Loucy (cell line): ENCODE measurements around the gene GAGE12H.

Experiments
- H2AFZ ChIP-seq: fragments of 200-600 bp; sonication (generic); 2 replicates; pipeline ENCODE4 v1.6.0; 2016; ENCODE audit warnings: antibody characterized with exemption, mild to moderate bottlenecking, low read length, moderate library complexity
- H3F3A ChIP-seq: fragments of 200-600 bp; 2 replicates; pipeline ENCODE4 v1.6.0; 2016; ENCODE audit warnings: antibody characterized with exemption, low read depth, mild to moderate bottlenecking
- H3K27me3 ChIP-seq: fragments of 200-600 bp; sonication (generic); 2 replicates; pipeline ENCODE4 v1.6.1; 2014; ENCODE audit warnings: low read length, mild to moderate bottlenecking; ENCODE audit not compliant: insufficient read depth, poor library complexity, severe bottlenecking
- H3K36me3 ChIP-seq: fragments of 200-600 bp; sonication (generic); 2 replicates; pipeline ENCODE4 v1.6.1; 2016; ENCODE audit warnings: low read length; ENCODE audit not compliant: insufficient read depth
- H3K4me1 ChIP-seq: fragments of 200-600 bp; sonication (generic); 2 replicates; pipeline ENCODE4 v1.5.1; 2014; ENCODE audit warnings: low read length, mild to moderate bottlenecking; ENCODE audit not compliant: insufficient read depth, poor library complexity, severe bottlenecking
- H3K4me2 ChIP-seq: fragments of 200-600 bp; sonication (generic); 2 replicates; pipeline ENCODE4 v1.6.0; 2014; ENCODE audit warnings: antibody characterized with exemption, low read length, low read depth, mild to moderate bottlenecking; ENCODE audit not compliant: poor library complexity, severe bottlenecking
- H3K4me3 ChIP-seq: fragments of 200-600 bp; sonication (generic); 2 replicates; pipeline ENCODE4 v1.5.1; 2014; ENCODE audit warnings: low read length, mild to moderate bottlenecking, mixed read lengths; ENCODE audit not compliant: poor library complexity, severe bottlenecking
- H3K79me2 ChIP-seq: fragments of 200-600 bp; sonication (generic); 2 replicates; pipeline ENCODE4 v1.6.1; 2014; ENCODE audit warnings: low read length; ENCODE audit not compliant: insufficient read depth
- H3K9ac ChIP-seq: fragments of 200-600 bp; sonication (generic); 2 replicates; pipeline ENCODE4 v1.6.0; 2014; ENCODE audit warnings: mild to moderate bottlenecking, low read depth, low read length, moderate library complexity; ENCODE audit not compliant: poor library complexity, severe bottlenecking
- H3K9me2 ChIP-seq: fragments of 200-600 bp; sonication (generic); replicated peaks from 2 replicates; pipeline ENCODE4 v1.6.1; 2016; ENCODE audit warnings: low read depth, low read length, mixed read lengths
- H3K9me3 ChIP-seq: fragments of 200-600 bp; sonication (generic); 2 replicates; pipeline ENCODE4 v1.6.1; 2014; ENCODE audit warnings: mild to moderate bottlenecking, antibody characterized with exemption, low read length, low read depth; ENCODE audit not compliant: insufficient read depth
- H4K20me1 ChIP-seq: fragments of 200-600 bp; sonication (generic); 2 replicates; pipeline ENCODE4 v1.6.0; 2014; ENCODE audit warnings: antibody characterized with exemption, low read length, mild to moderate bottlenecking; ENCODE audit not compliant: insufficient read depth, poor library complexity, severe bottlenecking
- EZH2phosphoT487 ChIP-seq: fragments of 200-600 bp; IDR thresholded peaks from 2 replicates; pipeline ENCODE4 v1.6.1; 2018; ENCODE audit warnings: antibody characterized with exemption, mild to moderate bottlenecking, moderate library complexity, borderline replicate concordance
- TF ChIP-seq, protein P1 (sequence below): fragments of 200-600 bp; sonication (generic); conservative IDR thresholded peaks from 2 replicates; pipeline ENCODE4 v1.5.1; 2014; ENCODE audit warnings: mild to moderate bottlenecking, antibody characterized with exemption, low read length

The GAGE12H gene

DNA sequence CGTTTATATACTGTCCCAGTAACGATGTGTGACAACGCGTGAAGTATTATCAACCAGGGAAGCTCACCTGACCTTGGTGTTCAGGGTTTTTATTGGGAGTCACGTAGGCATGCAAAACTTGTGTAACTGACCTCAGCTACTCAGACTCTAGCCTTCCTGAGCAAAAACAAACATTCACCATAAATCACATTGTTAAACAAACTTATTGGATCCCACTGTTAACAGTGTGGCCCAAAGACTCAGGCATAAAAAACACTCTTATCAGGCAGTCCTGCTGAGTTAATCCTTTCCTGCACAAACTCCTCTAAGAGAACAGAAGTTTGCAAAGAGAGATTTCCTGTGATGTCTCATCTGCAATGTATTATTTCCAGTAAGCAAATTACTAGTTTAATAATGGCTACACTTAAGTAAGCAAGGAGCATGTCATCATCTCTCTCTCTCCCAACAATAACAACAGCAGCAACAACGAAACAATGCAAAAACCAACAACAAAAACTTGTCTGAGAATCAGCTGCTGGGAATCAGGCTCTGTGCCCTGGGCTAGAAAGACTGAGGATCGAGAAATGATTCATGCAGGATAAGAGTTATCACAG, 31.1 kb downstream of the GAGE12H start:
- no peaks in the 10 kb centered on the region for H3K27me3 ChIP-seq
- no peak overlapping the region for H3K4me2 ChIP-seq
- no peaks in the 10 kb centered on the region for H3K9me3 ChIP-seq
- TF ChIP-seq EZH2phosphoT487 = no peak
- TF ChIP-seq, protein P1, sequence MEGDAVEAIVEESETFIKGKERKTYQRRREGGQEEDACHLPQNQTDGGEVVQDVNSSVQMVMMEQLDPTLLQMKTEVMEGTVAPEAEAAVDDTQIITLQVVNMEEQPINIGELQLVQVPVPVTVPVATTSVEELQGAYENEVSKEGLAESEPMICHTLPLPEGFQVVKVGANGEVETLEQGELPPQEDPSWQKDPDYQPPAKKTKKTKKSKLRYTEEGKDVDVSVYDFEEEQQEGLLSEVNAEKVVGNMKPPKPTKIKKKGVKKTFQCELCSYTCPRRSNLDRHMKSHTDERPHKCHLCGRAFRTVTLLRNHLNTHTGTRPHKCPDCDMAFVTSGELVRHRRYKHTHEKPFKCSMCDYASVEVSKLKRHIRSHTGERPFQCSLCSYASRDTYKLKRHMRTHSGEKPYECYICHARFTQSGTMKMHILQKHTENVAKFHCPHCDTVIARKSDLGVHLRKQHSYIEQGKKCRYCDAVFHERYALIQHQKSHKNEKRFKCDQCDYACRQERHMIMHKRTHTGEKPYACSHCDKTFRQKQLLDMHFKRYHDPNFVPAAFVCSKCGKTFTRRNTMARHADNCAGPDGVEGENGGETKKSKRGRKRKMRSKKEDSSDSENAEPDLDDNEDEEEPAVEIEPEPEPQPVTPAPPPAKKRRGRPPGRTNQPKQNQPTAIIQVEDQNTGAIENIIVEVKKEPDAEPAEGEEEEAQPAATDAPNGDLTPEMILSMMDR = no peak
- no peak overlapping the region for H2AFZ ChIP-seq
- H4K20me1 ChIP-seq = no peaks in the 10 kb centered on the region
- H3K9me2 ChIP-seq = no peaks in the 10 kb centered on the region
- no peak overlapping the region for H3K9ac ChIP-seq
- H3K4me3 ChIP-seq = no peak overlapping the region
- no peaks in the 10 kb centered on the region for H3K79me2 ChIP-seq
- no peaks in the 10 kb centered on the region for H3K36me3 ChIP-seq
- no peaks in the 10 kb centered on the region for H3K4me1 ChIP-seq
- no peaks in the 10 kb centered on the region for H3F3A ChIP-seq

- no peaks in the 10 kb centered on the region for H3K36me3 ChIP-seq
- no peaks in the 10 kb centered on the region for H4K20me1 ChIP-seq
- H3K9ac ChIP-seq = no peak overlapping the region
- H3K4me1 ChIP-seq = no peaks in the 10 kb centered on the region
- H3K4me3 ChIP-seq = no peak overlapping the region
- no peaks in the 10 kb centered on the region for H3K27me3 ChIP-seq
- H3F3A ChIP-seq = no peaks in the 10 kb centered on the region
- no peaks in the 10 kb centered on the region for H3K9me3 ChIP-seq
- no peaks in the 10 kb centered on the region for H3K9me2 ChIP-seq
- no peaks in the 10 kb centered on the region for H3K79me2 ChIP-seq
- TF ChIP-seq, protein P1 = no peak
- TF ChIP-seq EZH2phosphoT487 = no peak
- H3K4me2 ChIP-seq = no peak overlapping the region
- no peak overlapping the region for H2AFZ ChIP-seq
Measured at GRCh38 chrX:49618574-49618973, 38.8 kb downstream of the GAGE12H start.

DNA sequence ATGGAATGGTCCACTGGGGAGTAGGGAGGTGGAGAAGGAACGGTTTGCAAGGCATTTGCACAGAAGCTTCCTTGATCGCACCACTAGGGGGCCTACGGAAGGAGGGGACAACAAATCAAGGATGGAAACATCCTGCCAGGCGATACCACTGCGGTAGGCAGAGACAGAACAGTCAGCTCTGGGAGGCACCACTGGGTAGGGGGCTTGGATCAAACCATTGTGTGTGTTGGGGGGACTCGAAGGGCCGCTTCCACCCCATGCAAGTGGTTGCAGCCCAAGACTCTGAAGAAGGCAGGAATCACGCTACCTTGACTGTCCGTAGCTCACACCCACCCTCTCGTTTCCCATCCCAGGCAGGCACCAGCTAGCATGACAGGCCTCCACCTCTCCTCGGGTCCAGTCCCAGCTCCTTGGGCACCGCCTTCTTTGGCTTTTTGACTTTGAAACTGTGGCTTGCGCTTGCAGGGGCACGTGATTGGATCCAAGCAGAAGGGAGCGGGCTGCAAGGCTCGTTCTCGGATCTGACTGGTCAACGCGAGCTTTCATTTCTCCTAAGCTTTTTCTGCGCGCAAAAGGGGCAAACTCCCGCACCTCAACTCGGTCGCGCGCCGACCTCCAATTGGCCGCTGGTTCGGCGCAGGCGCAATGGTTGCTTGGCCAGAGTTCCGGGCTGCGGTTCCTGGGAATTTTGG, 47.5 kb downstream of the GAGE12H start:
- Histone ChIP-seq H3K36me3 (no peaks in the 10 kb centered on the region), H3K9ac (no peak overlapping the region), H3F3A (no peaks in the 10 kb centered on the region), H3K4me3 (no peak overlapping the region), H3K4me1 (no peaks in the 10 kb centered on the region), H4K20me1 (no peaks in the 10 kb centered on the region), H3K79me2 (no peaks in the 10 kb centered on the region), H2AFZ (no peak overlapping the region), H3K9me2 (no peaks in the 10 kb centered on the region), H3K4me2 (no peak overlapping the region), H3K27me3 (no peaks in the 10 kb centered on the region), H3K9me3 (no peaks in the 10 kb centered on the region)
- TF ChIP-seq, protein P1 = 0 out of 2 replicates have a peak, but pooled peaks have one; percentile 13
- TF ChIP-seq EZH2phosphoT487 = no peak
